Testis (tissue), 2 donors: ENCODE measurements around the gene HPS5.

Source experiments
- POLR2A ChIP-seq: fragments of 450-650 bp; IDR thresholded peaks from one replicate; pipeline ENCODE4 v1.6.1; 2017; ENCODE audit warnings: antibody characterized with exemption, mild to moderate bottlenecking, moderate library complexity
- TF ChIP-seq, protein P1 (sequence below), 3 experiments: fragments of 450-650 bp in 2 of 3; fragments of 200-600 bp in 1 of 3; sonication (generic) in 1 of 3; IDR thresholded peaks; one replicate each; pipeline ENCODE4 v1.5.1; 2016 to 2019; ENCODE audit warnings: antibody characterized with exemption in 3 of 3, mild to moderate bottlenecking in 2 of 3, moderate library complexity in 1 of 3

DNA sequence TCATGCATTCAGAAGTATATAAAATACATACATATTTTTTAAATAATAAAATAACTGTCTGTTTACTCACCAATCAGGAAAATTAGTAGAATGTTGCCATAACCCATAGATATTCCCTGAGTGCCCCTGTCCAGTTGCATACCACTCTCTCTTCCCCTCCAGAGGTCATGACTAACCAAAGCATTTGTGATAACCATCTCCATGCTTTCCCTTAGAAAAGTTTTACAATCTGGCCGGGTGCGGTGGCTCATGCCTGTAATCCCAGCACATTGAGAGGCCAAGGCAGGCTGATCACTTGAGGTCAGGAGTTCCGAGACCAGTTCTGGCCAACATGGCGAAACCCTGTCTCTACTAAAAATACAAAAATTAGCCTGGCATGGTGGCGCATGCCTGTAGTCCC, 39.2 kb upstream of the HPS5 start:
- TF ChIP-seq, protein P1, sequence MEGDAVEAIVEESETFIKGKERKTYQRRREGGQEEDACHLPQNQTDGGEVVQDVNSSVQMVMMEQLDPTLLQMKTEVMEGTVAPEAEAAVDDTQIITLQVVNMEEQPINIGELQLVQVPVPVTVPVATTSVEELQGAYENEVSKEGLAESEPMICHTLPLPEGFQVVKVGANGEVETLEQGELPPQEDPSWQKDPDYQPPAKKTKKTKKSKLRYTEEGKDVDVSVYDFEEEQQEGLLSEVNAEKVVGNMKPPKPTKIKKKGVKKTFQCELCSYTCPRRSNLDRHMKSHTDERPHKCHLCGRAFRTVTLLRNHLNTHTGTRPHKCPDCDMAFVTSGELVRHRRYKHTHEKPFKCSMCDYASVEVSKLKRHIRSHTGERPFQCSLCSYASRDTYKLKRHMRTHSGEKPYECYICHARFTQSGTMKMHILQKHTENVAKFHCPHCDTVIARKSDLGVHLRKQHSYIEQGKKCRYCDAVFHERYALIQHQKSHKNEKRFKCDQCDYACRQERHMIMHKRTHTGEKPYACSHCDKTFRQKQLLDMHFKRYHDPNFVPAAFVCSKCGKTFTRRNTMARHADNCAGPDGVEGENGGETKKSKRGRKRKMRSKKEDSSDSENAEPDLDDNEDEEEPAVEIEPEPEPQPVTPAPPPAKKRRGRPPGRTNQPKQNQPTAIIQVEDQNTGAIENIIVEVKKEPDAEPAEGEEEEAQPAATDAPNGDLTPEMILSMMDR (IDR thresholded peaks at IDR 0.05) = no peak
- TF ChIP-seq POLR2A = no peak
